Breast epithelium (tissue), 3 donors: ENCODE results near the gene XKR7.

Experiments
- POLR2A ChIP-seq: fragments of 450-650 bp; IDR thresholded peaks from one replicate; pipeline ENCODE4 v1.6.1; 2016; ENCODE audit warnings: antibody characterized with exemption, mild to moderate bottlenecking, moderate library complexity
- POLR2AphosphoS5 ChIP-seq, 3 donors: sonication (generic); formaldehyde crosslinking; IDR thresholded peaks; one replicate each; pipeline ENCODE4 v1.6.1; 2017; ENCODE audit warnings: antibody characterized with exemption in 3 of 3

- no peak for TF ChIP-seq POLR2AphosphoS5 (IDR thresholded peaks at IDR 0.05)
- no peak for TF ChIP-seq POLR2A
These were observed 63.3 kb downstream of the XKR7 start for GRCh38 chr20:32031007-32031958.
